HUES6 (cell line): ENCODE data around the gene MACROD2.

Source experiments
- H3K27ac ChIP-seq: 2 replicates; pipeline ENCODE4 v1.7.0; 2013; ENCODE audit warnings: low read depth, mild to moderate bottlenecking, low read length, inconsistent platforms
- H3K27me3 ChIP-seq: 2 replicates; pipeline ENCODE4 v1.6.1; 2013; ENCODE audit warnings: low read length; ENCODE audit not compliant: control insufficient read depth, insufficient read depth
- H3K36me3 ChIP-seq: 2 replicates; pipeline ENCODE4 v1.6.1; 2013; ENCODE audit warnings: low read length; ENCODE audit not compliant: control insufficient read depth, insufficient read depth
- H3K4me1 ChIP-seq: 2 replicates; pipeline ENCODE4 v1.6.1; 2013; ENCODE audit warnings: low read length; ENCODE audit not compliant: control insufficient read depth, insufficient read depth
- H3K4me3 ChIP-seq: 2 replicates; pipeline ENCODE4 v1.5.1; 2013; ENCODE audit warnings: low read depth, low read length
- H3K9ac ChIP-seq: one replicate; pipeline ENCODE4 v1.6.1; 2013; ENCODE audit warnings: mild to moderate bottlenecking, low read length
- H3K9me3 ChIP-seq: 2 replicates; pipeline ENCODE4 v1.6.1; 2013; ENCODE audit warnings: low read depth, low read length; ENCODE audit not compliant: control insufficient read depth, insufficient read depth

Gene MACROD2

GRCh38 chr20:15642109-15642508, 1646.8 kb downstream of the MACROD2 start:
- Histone ChIP-seq H3K36me3 (no peaks in the 10 kb centered on the region), H3K27ac (no peak overlapping the region), H3K4me3 (no peak overlapping the region), H3K27me3 (no peaks in the 10 kb centered on the region), H3K9ac (no peak overlapping the region), H3K4me1 (peaks cover 13% of the 10 kb centered on the region), H3K9me3 (no peaks in the 10 kb centered on the region)

GRCh38 chr20:15642676-15643075, 1647.4 kb downstream of the MACROD2 start:
- Histone ChIP-seq H3K4me3 (no peak overlapping the region), H3K27ac (no peak overlapping the region), H3K4me1 (peaks cover 9% of the 10 kb centered on the region), H3K9ac (no peak overlapping the region), H3K27me3 (no peaks in the 10 kb centered on the region), H3K9me3 (no peaks in the 10 kb centered on the region), H3K36me3 (no peaks in the 10 kb centered on the region)

- Histone ChIP-seq H3K4me3 (no peak overlapping the region), H3K9ac (no peak overlapping the region), H3K4me1 (no peaks in the 10 kb centered on the region), H3K27me3 (no peaks in the 10 kb centered on the region), H3K27ac (no peak overlapping the region), H3K36me3 (no peaks in the 10 kb centered on the region), H3K9me3 (no peaks in the 10 kb centered on the region)
Observed at GRCh38 chr20:15643713-15644112, 1648.4 kb downstream of the MACROD2 start.

GRCh38 chr20:15645816-15646215, 1650.5 kb downstream of the MACROD2 start:
- no peaks in the 10 kb centered on the region for H3K9me3 ChIP-seq
- H3K36me3 ChIP-seq, result no peaks in the 10 kb centered on the region
- H3K9ac ChIP-seq, result no peak overlapping the region
- no peaks in the 10 kb centered on the region for H3K27me3 ChIP-seq
- no peaks in the 10 kb centered on the region for H3K4me1 ChIP-seq
- H3K27ac ChIP-seq, result no peak overlapping the region
- no peak overlapping the region for H3K4me3 ChIP-seq

- H3K9ac ChIP-seq, result no peak overlapping the region
- no peak overlapping the region for H3K4me3 ChIP-seq
- no peak overlapping the region for H3K27ac ChIP-seq
- H3K4me1 ChIP-seq, result peaks cover 9% of the 10 kb centered on the region
- no peaks in the 10 kb centered on the region for H3K36me3 ChIP-seq
- H3K27me3 ChIP-seq, result no peaks in the 10 kb centered on the region
- H3K9me3 ChIP-seq, result no peaks in the 10 kb centered on the region
Observed at GRCh38 chr20:15653396-15654207, 1658.3 kb downstream of the MACROD2 start.

GRCh38 chr20:15654208-15654649, 1658.9 kb downstream of the MACROD2 start:
- Histone ChIP-seq H3K4me1 (peaks cover 9% of the 10 kb centered on the region), H3K27me3 (no peaks in the 10 kb centered on the region), H3K9me3 (no peaks in the 10 kb centered on the region)

GRCh38 chr20:15655295-15655874, 1660.1 kb downstream of the MACROD2 start:
- H3K4me3 ChIP-seq, result no peak overlapping the region
- no peaks in the 10 kb centered on the region for H3K27me3 ChIP-seq
- H3K9me3 ChIP-seq, result no peaks in the 10 kb centered on the region
- peaks cover 9% of the 10 kb centered on the region for H3K4me1 ChIP-seq
- no peak overlapping the region for H3K27ac ChIP-seq
- no peak overlapping the region for H3K9ac ChIP-seq
- no peaks in the 10 kb centered on the region for H3K36me3 ChIP-seq

More at GRCh38 chr20:15654208-15654649, 1658.9 kb downstream of the MACROD2 start:
- Histone ChIP-seq H3K4me3 (no peak overlapping the region), H3K36me3 (no peaks in the 10 kb centered on the region), H3K9ac (no peak overlapping the region), H3K27ac (no peak overlapping the region)

GRCh38 chr20:15656124-15656523, 1660.8 kb downstream of the MACROD2 start:
- no peaks in the 10 kb centered on the region for H3K27me3 ChIP-seq
- no peaks in the 10 kb centered on the region for H3K36me3 ChIP-seq
- H3K9me3 ChIP-seq, result no peaks in the 10 kb centered on the region
- peaks cover 12% of the 10 kb centered on the region for H3K4me1 ChIP-seq
- no peak overlapping the region for H3K9ac ChIP-seq
- H3K27ac ChIP-seq, result no peak overlapping the region
- no peak overlapping the region for H3K4me3 ChIP-seq

- H3K4me1 ChIP-seq, result peaks cover 14% of the 10 kb centered on the region
- no peak overlapping the region for H3K4me3 ChIP-seq
- H3K27me3 ChIP-seq, result no peaks in the 10 kb centered on the region
- no peak overlapping the region for H3K9ac ChIP-seq
- no peaks in the 10 kb centered on the region for H3K36me3 ChIP-seq
- H3K27ac ChIP-seq, result no peak overlapping the region
- no peaks in the 10 kb centered on the region for H3K9me3 ChIP-seq
Observed at GRCh38 chr20:15658295-15658694, 1663.0 kb downstream of the MACROD2 start.

GRCh38 chr20:15673206-15673605, 1677.9 kb downstream of the MACROD2 start:
- H3K36me3 ChIP-seq, result no peaks in the 10 kb centered on the region
- no peaks in the 10 kb centered on the region for H3K4me1 ChIP-seq
- H3K9ac ChIP-seq, result no peak overlapping the region
- no peak overlapping the region for H3K4me3 ChIP-seq
- H3K27ac ChIP-seq, result no peak overlapping the region
- no peaks in the 10 kb centered on the region for H3K27me3 ChIP-seq
- H3K9me3 ChIP-seq, result no peaks in the 10 kb centered on the region

GRCh38 chr20:15674253-15675060, 1679.1 kb downstream of the MACROD2 start:
- no peaks in the 10 kb centered on the region for H3K4me1 ChIP-seq
- H3K9ac ChIP-seq, result no peak overlapping the region
- H3K9me3 ChIP-seq, result no peaks in the 10 kb centered on the region
- no peak overlapping the region for H3K27ac ChIP-seq
- H3K27me3 ChIP-seq, result no peaks in the 10 kb centered on the region
- no peak overlapping the region for H3K4me3 ChIP-seq
- no peaks in the 10 kb centered on the region for H3K36me3 ChIP-seq
